HG03139 (cell line): ENCODE measurements around the gene GNB5.
A peak's percentile ranks its signal among the peaks of the same experiment; 100 is the strongest.
"Not testable (repeated sequence)": the region's sequence is repeated elsewhere in the genome, so short reads cannot be mapped to it uniquely, and the experiment has no call there.

ENCODE experiments used
- ATAC-seq: cut with Tn5 transposase; IDR thresholded peaks from one replicate; pipeline ENCODE4 v1.9.1; 2021; ENCODE audit not compliant: unreplicated experiment

GNB5 gene

GRCh38 chr15:52191207-52191606 lies at the start of gene GNB5:
Gene GNB5, minus strand, starts transcription at chr15:52191392. Its CDS starts 6,716 bp downstream, at chr15:52184676.
- ATAC-seq, result no peak

DNA sequence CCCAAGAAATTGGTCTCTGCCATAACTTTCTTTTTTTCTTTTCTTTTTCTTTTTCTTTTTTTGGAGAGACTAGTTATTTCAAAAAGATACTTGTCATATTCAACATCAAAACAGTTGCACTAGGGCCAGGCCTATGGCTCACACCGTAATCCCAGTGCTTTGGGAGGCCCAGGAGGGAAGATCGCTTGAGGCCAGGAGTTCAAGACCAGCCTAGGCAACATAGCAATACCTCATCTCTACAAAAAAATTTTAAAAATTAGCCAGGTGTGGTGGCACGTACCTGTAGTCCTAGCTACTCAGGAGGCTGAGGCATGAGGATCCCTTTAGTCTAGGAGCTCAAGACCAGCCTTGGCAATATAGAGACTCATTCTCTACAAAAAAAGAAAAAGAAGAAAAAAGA lies 49.0 kb upstream of the GNB5 start:
- no peak for ATAC-seq

- not testable (repeated sequence) for ATAC-seq
Observed at GRCh38 chr15:52238989-52239525, 47.9 kb upstream of the GNB5 start.

- no peak for ATAC-seq
Observed at GRCh38 chr15:52238149-52238548, 47.0 kb upstream of the GNB5 start.

GRCh38 chr15:52236013-52236412 lies 44.8 kb upstream of the GNB5 start:
- ATAC-seq, result no peak

DNA sequence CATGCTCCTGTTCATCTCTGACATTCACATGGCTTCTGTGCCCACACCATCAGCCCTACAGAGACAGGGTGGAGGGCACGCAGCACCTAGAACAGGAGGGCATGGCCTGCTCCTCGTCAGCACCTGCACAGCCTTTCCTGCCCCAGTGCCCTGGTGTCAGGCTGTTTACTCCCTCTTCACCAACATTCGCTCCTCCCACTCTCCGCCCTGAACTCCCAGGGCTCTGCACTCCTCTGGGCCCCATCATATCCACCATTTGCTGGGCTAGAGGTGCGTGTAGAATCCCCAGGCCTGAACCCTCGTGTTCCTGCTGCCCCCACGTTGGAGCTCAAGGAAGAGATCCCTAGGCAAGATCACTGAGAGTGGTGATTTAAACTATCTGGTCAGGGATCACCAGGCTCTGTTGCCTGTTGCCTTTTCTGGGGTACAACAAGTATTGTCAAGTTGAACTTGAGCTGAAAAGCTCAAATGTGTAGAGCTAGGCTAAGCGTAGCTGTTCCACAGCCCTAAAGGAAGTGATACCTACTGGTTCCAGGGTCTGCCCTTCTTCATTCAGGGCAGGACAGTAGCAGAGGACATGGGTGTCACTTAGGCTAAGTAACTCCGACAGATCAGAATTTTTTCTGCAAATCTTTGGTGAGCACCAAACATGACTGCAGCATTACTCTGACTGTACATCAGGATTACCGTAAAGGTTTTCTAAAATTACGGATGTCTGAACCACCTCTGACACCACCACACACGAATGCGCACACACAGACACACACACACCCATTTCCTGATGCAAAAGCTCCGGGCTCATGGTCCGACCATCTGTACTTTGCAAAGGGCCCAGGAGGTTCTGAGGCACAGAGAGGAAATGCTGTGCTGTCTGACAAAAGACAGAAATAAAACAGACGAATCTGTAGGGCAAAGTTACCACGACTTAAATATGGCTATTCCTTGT lies 43.7 kb upstream of the GNB5 start:
- peak; percentile 43 for ATAC-seq

GRCh38 chr15:52233405-52233804 lies 42.2 kb upstream of the GNB5 start:
- ATAC-seq, result peak; percentile 35

- ATAC-seq, result no peak
Observed at GRCh38 chr15:52232327-52232726, 41.1 kb upstream of the GNB5 start.

DNA sequence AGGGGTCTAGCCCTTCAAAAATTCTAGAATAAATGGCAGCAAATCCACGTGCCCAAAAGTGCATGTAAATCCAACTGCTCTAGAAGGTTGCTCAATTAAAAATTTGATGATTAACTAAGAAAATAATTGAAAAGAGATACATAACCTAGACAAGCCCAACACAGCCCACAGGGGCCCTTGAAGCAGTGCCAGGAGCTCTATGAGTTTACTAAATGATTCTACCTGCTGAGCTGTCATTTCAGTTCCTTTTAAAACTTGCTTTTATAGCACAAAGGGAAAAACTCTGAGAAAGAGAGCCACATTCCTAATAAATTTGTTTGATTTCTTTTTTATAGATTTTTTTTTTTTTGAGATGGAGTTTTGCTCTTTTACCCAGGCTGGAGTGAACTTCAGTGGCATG lies 38.9 kb upstream of the GNB5 start:
- ATAC-seq, result no peak

DNA sequence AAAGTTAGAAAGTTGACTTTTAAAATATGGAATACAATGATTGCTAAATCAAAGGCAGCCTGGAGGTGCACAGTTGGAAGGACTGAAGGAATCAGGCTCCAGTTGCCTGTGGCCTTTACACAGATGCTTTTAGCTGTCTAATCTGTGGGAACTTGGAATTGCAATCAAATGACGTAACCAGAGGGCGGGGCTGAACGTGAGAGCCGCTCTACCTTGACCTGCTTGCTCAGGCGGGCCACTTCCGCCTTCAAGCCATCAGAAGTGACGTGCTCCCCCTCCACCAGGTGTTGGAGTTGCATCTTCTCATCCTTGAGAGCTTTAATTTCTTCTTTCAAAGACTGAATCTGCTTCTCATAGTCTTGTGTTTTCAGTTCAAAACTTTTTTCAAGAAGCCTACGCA lies 37.7 kb upstream of the GNB5 start:
- no peak for ATAC-seq

- ATAC-seq, result peak; percentile 81
Observed at GRCh38 chr15:52227456-52227855, 36.3 kb upstream of the GNB5 start.

GRCh38 chr15:52225230-52225629 lies 34.0 kb upstream of the GNB5 start:
- no peak for ATAC-seq

DNA sequence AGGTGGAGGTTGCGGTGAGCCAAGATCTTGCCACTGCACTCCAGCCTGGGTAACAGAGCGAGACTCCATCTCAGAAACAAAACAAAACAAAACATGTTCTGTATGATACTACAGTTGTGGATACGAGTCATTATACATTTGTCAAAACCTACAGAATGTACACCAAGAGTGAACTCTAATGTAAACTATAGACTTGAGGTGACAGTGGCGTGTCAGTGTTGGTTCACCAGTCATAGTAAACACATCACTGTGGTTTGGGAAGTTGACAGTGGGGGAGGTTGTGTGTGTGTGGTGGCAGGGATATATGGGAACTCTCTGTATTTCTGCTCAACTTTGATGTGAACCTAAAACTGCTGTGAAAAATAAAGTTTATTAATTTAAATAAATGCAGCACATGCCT lies 33.0 kb upstream of the GNB5 start:
- no peak for ATAC-seq

- ATAC-seq, result no peak
Observed at GRCh38 chr15:52221730-52222129, 30.5 kb upstream of the GNB5 start.

DNA sequence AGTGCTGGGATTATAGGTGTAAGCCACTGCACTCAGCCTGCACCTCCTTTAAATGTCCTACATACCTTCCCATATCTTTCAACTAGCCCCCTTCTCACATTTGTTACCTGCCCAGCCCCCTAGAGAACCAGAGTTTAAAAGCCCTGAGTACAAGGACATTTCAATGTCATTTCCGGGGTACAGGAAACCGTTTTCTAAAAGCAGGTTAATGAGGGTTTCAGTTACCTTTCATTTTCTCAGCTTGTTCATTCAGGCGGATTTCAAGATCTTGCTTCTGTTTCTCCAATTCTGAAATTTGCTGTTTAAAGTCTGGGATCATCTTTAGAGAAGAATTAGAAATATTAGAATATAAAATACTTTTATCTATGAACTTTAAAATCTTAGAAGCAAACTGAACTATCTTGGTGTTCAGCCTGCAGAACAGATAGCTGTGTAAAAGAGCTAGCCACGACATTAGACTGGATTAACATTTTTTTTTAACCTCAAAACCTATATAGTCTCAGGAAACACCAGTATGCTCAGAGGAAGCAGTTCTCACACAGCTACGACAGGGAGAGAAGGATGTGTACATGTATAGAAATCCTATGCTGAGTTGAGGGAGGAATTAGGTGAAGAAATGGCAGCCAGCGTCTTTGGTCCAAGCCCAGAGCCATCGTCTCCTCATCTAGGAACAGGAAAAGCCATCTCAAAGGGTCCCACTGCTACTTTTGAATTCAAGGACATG lies 29.9 kb upstream of the GNB5 start:
- ATAC-seq, result no peak

DNA sequence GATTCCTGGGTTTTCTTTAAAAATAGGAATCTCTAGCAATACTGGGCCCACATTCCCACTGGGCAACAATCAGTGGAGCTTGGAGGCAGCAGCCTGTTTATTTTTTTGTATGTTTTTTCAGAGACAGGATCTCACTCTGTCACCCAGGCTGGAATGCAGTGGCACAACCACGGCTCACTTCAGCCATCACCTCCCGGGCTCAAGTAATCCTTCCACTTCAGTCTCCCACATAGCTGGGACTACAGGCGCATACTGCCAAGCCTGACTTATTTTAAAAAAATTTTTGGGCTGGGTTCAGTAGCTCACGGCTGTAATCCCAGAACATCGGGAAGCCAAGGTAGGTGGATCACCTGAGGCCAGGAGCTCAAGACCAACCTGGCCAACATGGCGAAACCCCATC lies 29.1 kb upstream of the GNB5 start:
- no peak for ATAC-seq

GRCh38 chr15:52218816-52219215 lies 27.6 kb upstream of the GNB5 start:
- no peak for ATAC-seq

GRCh38 chr15:52218371-52218770 lies 27.2 kb upstream of the GNB5 start:
- ATAC-seq, result no peak

GRCh38 chr15:52217186-52217585 lies 26.0 kb upstream of the GNB5 start:
- no peak for ATAC-seq

GRCh38 chr15:52214553-52214952 lies 23.4 kb upstream of the GNB5 start:
- no peak for ATAC-seq

- no peak for ATAC-seq
Observed at GRCh38 chr15:52213206-52213605, 22.0 kb upstream of the GNB5 start.
